Neural crest cell (in vitro differentiated cells): ENCODE measurements around the gene UGT1A8. TPM values are rescaled to one million over a fixed set of nuclear protein-coding genes. Genes with fewer than 3 reads are reported as not detected.

Experiments
- DNase-seq: peaks from one replicate; pipeline ENCODE4 v3.0.0; 2021; ENCODE audit warnings: low read depth, mixed read lengths, low spot score
- H3K27ac Mint-ChIP-seq: one replicate; pipeline ENCODE4 v1.8.0; 2021; ENCODE audit warnings: mild to moderate bottlenecking, mixed read lengths; ENCODE audit not compliant: unreplicated experiment
- H3K27me3 Mint-ChIP-seq: 2 replicates; pipeline ENCODE4 v1.8.0; 2021; ENCODE audit warnings: low read depth, mild to moderate bottlenecking, mixed read lengths
- H3K36me3 Mint-ChIP-seq: 2 replicates; pipeline ENCODE4 v1.8.0; 2021; ENCODE audit warnings: low read depth, mild to moderate bottlenecking, mixed read lengths
- H3K4me1 Mint-ChIP-seq: 2 replicates; pipeline ENCODE4 v1.8.0; 2021; ENCODE audit warnings: mixed read lengths
- H3K4me3 Mint-ChIP-seq: one replicate; pipeline ENCODE4 v1.8.0; 2021; ENCODE audit warnings: mild to moderate bottlenecking, mixed read lengths
- H3K9me3 Mint-ChIP-seq: 2 replicates; pipeline ENCODE4 v1.8.0; 2021; ENCODE audit warnings: mixed read lengths
- CTCF ChIP-seq: fragments of 200-600 bp; sonication (generic); conservative IDR thresholded peaks from 2 replicates; pipeline ENCODE4 v1.5.0; 2021; ENCODE audit warnings: antibody characterized with exemption, mild to moderate bottlenecking
- total RNA-seq: library from RNA; stranded (reverse); gene quantifications from 2 replicates; pipeline ENCODE4 v1.2.1, GENCODE V29; 2021

The UGT1A8 gene
- total RNA-seq, 1 donor from 2014 or later = not detected

- Mint-ChIP-seq H3K27ac (no peak overlapping the region), H3K36me3 (no peaks in the 10 kb centered on the region), H3K4me3 (no peak overlapping the region), H3K27me3 (no peaks in the 10 kb centered on the region), H3K9me3 (no peaks in the 10 kb centered on the region), H3K4me1 (peaks cover 12% of the 10 kb centered on the region)
- no peak for TF ChIP-seq CTCF
- DNase-seq = no peak
Measured at GRCh38 chr2:233817361-233817911, 200.0 kb downstream of the UGT1A8 start.

- Mint-ChIP-seq H3K27ac (no peak overlapping the region), H3K4me3 (no peak overlapping the region), H3K4me1 (peaks cover 12% of the 10 kb centered on the region), H3K36me3 (no peaks in the 10 kb centered on the region), H3K27me3 (no peaks in the 10 kb centered on the region), H3K9me3 (no peaks in the 10 kb centered on the region)
- DNase-seq = no peak
- no peak for TF ChIP-seq CTCF
Measured at GRCh38 chr2:233817995-233818638, 200.7 kb downstream of the UGT1A8 start.

GRCh38 chr2:233818639-233819621 is 201.5 kb downstream of the UGT1A8 start:
- no peak overlapping the region for H3K4me3 Mint-ChIP-seq
- no peaks in the 10 kb centered on the region for H3K9me3 Mint-ChIP-seq
- H3K27me3 Mint-ChIP-seq = no peaks in the 10 kb centered on the region
- peaks cover 12% of the 10 kb centered on the region for H3K4me1 Mint-ChIP-seq
- no peaks in the 10 kb centered on the region for H3K36me3 Mint-ChIP-seq
- no peak overlapping the region for H3K27ac Mint-ChIP-seq
- no peak for TF ChIP-seq CTCF
- no peak for DNase-seq

GRCh38 chr2:233819884-233820773 is 202.7 kb downstream of the UGT1A8 start:
- no peak for TF ChIP-seq CTCF
- Mint-ChIP-seq H3K4me3 (no peak overlapping the region), H3K27ac (peak overlapping the region; percentile 57), H3K4me1 (peaks cover 12% of the 10 kb centered on the region), H3K27me3 (no peaks in the 10 kb centered on the region), H3K9me3 (no peaks in the 10 kb centered on the region), H3K36me3 (no peaks in the 10 kb centered on the region)
- no peak for DNase-seq

- Mint-ChIP-seq H3K27me3 (no peaks in the 10 kb centered on the region), H3K27ac (no peak overlapping the region), H3K4me1 (peaks cover 12% of the 10 kb centered on the region), H3K9me3 (no peaks in the 10 kb centered on the region), H3K36me3 (no peaks in the 10 kb centered on the region), H3K4me3 (no peak overlapping the region)
- DNase-seq = no peak
- TF ChIP-seq CTCF = no peak
Measured at GRCh38 chr2:233820774-233821105, 203.3 kb downstream of the UGT1A8 start.
